K562 (cell line): ENCODE data around the gene NUDT14. TPM values are rescaled to one million over a fixed set of nuclear protein-coding genes. Genes with fewer than 3 reads are reported as not detected.

ENCODE experiments used
- ATAC-seq: fragments of 200-7000 bp; cut with Tn5 transposase; 3 replicates; pipeline ENCODE4 v1.9.1; 2020; ENCODE audit warnings: moderate library complexity
- BruUV-seq: library from RNA; stranded (reverse); fragments of 400-500 nt; replicated peaks from 2 replicates; lab custom pipeline; 2021; lab: Mats Ljungman, UMichigan
- CTCF ChIA-PET: fragments of 300-600 bp; formaldehyde crosslinking; extraction: SDS; loops from one replicate; lab custom pipeline; 2021; ENCODE audit warnings: low intra/inter-chr PET ratio; lab: Yijun Ruan, JAX
- POLR2A ChIA-PET: fragments of 300-600, 350-650 bp; sonication (Branson Sonifier 250); formaldehyde crosslinking; extraction: SDS; loops from one replicate; lab custom pipeline; 2021; ENCODE audit warnings: antibody characterized with exemption, inconsistent platforms; lab: Yijun Ruan, JAX
- DNase-seq, 4 experiments: peaks; one replicate each; pipeline versions ENCODE4 v3.0.0 to v3.0.0-alpha.2; 2011 to 2018; ENCODE audit warnings: low spot score in 3 of 4, mixed read lengths in 3 of 4; ENCODE audit errors: extremely low read depth in 1 of 4
- FAIRE-seq: peaks from 2 replicates; lab custom pipeline; 2011; peaks lifted over from hg19 to GRCh38; lab: Jason Lieb, UNC
- H2AFZ ChIP-seq: 2 replicates; pipeline ENCODE4 v1.6.0; 2011; ENCODE audit warnings: low read depth, low read length, control low read depth, inconsistent platforms
- H3K27ac ChIP-seq: fragments of 200-600 bp; 3 replicates; pipeline ENCODE4 v1.8.0; 2011; ENCODE audit warnings: low read depth, mild to moderate bottlenecking, control low read depth, inconsistent platforms, low read length, moderate library complexity, mixed read lengths; ENCODE audit errors: extremely low read depth
- H3K27me3 ChIP-seq, 2 experiments: fragments of 300-600 bp in 1 of 2; 2 replicates in 1 of 2; 3 replicates in 1 of 2; pipeline versions ENCODE4 v1.6.0 to v1.8.0; 2011; ENCODE audit warnings: inconsistent platforms in 2 of 2, low read length in 2 of 2, mild to moderate bottlenecking in 1 of 2, mixed read lengths in 1 of 2, moderate library complexity in 1 of 2; ENCODE audit not compliant: control insufficient read depth in 2 of 2, insufficient read depth in 2 of 2
- H3K36me3 ChIP-seq: fragments of 300-600 bp; 3 replicates; pipeline ENCODE4 v1.8.0; 2011; ENCODE audit warnings: mild to moderate bottlenecking, low read length, inconsistent platforms; ENCODE audit not compliant: control insufficient read depth, insufficient read depth
- H3K4me1 ChIP-seq, 2 experiments: fragments of 200-600 bp in 1 of 2; replicated peaks in 1 of 2; 2 replicates in 1 of 2; 3 replicates in 1 of 2; pipeline versions ENCODE4 v1.5.1 to v1.8.0; 2011; ENCODE audit warnings: inconsistent platforms in 2 of 2, low read length in 2 of 2, mild to moderate bottlenecking in 1 of 2, mixed read lengths in 1 of 2, moderate library complexity in 1 of 2; ENCODE audit not compliant: control insufficient read depth in 2 of 2, insufficient read depth in 2 of 2
- H3K4me2 ChIP-seq: 2 replicates; pipeline ENCODE4 v1.6.1; 2011; ENCODE audit warnings: low read length, control low read depth, inconsistent platforms, mixed read lengths; ENCODE audit not compliant: insufficient read depth
- H3K4me3 ChIP-seq: fragments of 200-600 bp; sonication (generic), shearing (Covaris generic); 2 replicates; pipeline ENCODE4 v1.5.1; 2016; ENCODE audit warnings: control low read depth, inconsistent platforms
- H3K79me2 ChIP-seq: fragments of 200-600 bp; 3 replicates; pipeline ENCODE4 v1.8.0; 2011; ENCODE audit warnings: low read length, inconsistent platforms; ENCODE audit not compliant: control insufficient read depth, insufficient read depth
- H3K9ac ChIP-seq, 2 experiments: 2 replicates each; pipeline versions ENCODE4 v1.6.0 to v1.6.1; 2011; ENCODE audit warnings: low read depth in 2 of 2, low read length in 2 of 2, control low read depth in 1 of 2, inconsistent platforms in 1 of 2, mild to moderate bottlenecking in 1 of 2, mixed read lengths in 1 of 2; ENCODE audit not compliant: insufficient read depth in 1 of 2
- H3K9me1 ChIP-seq: one replicate; pipeline ENCODE4 v1.6.0; 2011; ENCODE audit warnings: inconsistent platforms, mild to moderate bottlenecking, low read length, moderate library complexity; ENCODE audit not compliant: control insufficient read depth, insufficient read depth
- H3K9me3 ChIP-seq: replicated peaks from 2 replicates; pipeline ENCODE4 v1.5.1; 2011; ENCODE audit warnings: low read depth, low read length, inconsistent platforms; ENCODE audit not compliant: control insufficient read depth, insufficient read depth
- H4K20me1 ChIP-seq: replicated peaks from 2 replicates; pipeline ENCODE4 v1.6.1; 2011; ENCODE audit warnings: low read length, inconsistent platforms, mixed read lengths; ENCODE audit not compliant: control insufficient read depth, insufficient read depth
- DNMT1 ChIP-seq: fragments of 450-650 bp; IDR thresholded peaks from 2 replicates; pipeline ENCODE4 v1.6.1; 2016; ENCODE audit warnings: antibody characterized with exemption, mild to moderate bottlenecking
- GABPB1 ChIP-seq: sonication (generic); formaldehyde crosslinking; IDR thresholded peaks from 2 replicates; pipeline ENCODE4 v1.8.0; 2022; ENCODE audit warnings: mild to moderate bottlenecking, missing genetic modification reagents
- GTF2A2 ChIP-seq: IDR thresholded peaks from 2 replicates; pipeline ENCODE4 v1.6.1; 2016; ENCODE audit warnings: mild to moderate bottlenecking, missing genetic modification characterization, missing compliant biosample characterization
- HEY1 ChIP-seq: fragments of 250-450 bp; sonication (Bioruptor Pico); IDR thresholded peaks from 2 replicates; pipeline ENCODE4 v1.5.0; 2020; ENCODE audit warnings: mild to moderate bottlenecking, moderate library complexity, borderline replicate concordance
- PHF20 ChIP-seq: fragments of 450-650 bp; IDR thresholded peaks from 2 replicates; pipeline ENCODE4 v1.6.1; 2018; ENCODE audit not compliant: partially characterized antibody
- POLR2A ChIP-seq: fragments of 450-650 bp; conservative IDR thresholded peaks from 2 replicates; pipeline ENCODE4 v1.6.1; 2016
- TOE1 ChIP-seq, 2 experiments: fragments of 450-650 bp in 1 of 2; sonication (generic) in 1 of 2; formaldehyde crosslinking in 1 of 2; IDR thresholded peaks; 2 replicates each; pipeline versions ENCODE4 v1.7.1 to v1.8.0; 2016 to 2022; ENCODE audit warnings: borderline replicate concordance in 2 of 2, mild to moderate bottlenecking in 2 of 2, antibody characterized with exemption in 1 of 2, inconsistent platforms in 1 of 2, low read depth in 1 of 2, missing genetic modification reagents in 1 of 2, moderate library complexity in 1 of 2
- ZNF444 ChIP-seq: fragments of 250-450 bp; sonication (Bioruptor Pico); IDR thresholded peaks from 2 replicates; pipeline ENCODE4 v1.4.0; 2020; ENCODE audit warnings: mild to moderate bottlenecking, moderate library complexity
- WGBS: fragments of 100-300 bp; shearing (Covaris generic); methylation state at CpG from one replicate; pipeline ENCODE4 v1.1.6; 2016; ENCODE audit warnings: low coverage, mixed read lengths; ENCODE audit not compliant: insufficient coverage; ENCODE audit errors: missing lambda C conversion rate; 5-methylcytosine and 5-hydroxymethylcytosine counted together
- in situ Hi-C: fragments of 300-500 bp; cut with MboI; formaldehyde crosslinking; loops from 4 replicates; pipeline ENCODE4 v1.15.0; 2018; ENCODE audit warnings: inconsistent platforms, mixed read lengths
- intact Hi-C: fragments of 100-400 bp; cut with micrococcal nuclease; formaldehyde crosslinking; loops from 2 replicates; pipeline ENCODE4 v1.14.2; 2022
- polyA plus RNA-seq, 8 experiments: library from polyadenylated mRNA; depleted of rRNA in 4 of 8; stranded (reverse) in 5 of 8; unstranded in 3 of 8; fragments of >200 nt; fragmentation: Nextera tagmentation in 2 of 8; fragmentation: Illumina TruSeq in 1 of 8; extraction: Ambion mirVana in 2 of 8; extraction: Trizol in 1 of 8; gene quantifications; 2 replicates each; pipeline versions ENCODE4 v1.2.1 to v1.2.3, GENCODE V29; 2011 to 2014; ENCODE audit warnings: inconsistent platforms in 1 of 8, missing spikeins in 1 of 8
- total RNA-seq, 7 experiments: library from RNA; depleted of rRNA in 6 of 7; stranded (reverse); fragments of >200 nt in 6 of 7; fragmentation: Illumina TruSeq in 2 of 7; extraction: Trizol in 2 of 7; gene quantifications; 2 replicates each; pipeline versions ENCODE4 v1.2.1 to v1.2.3, GENCODE V29; 2011 to 2021; ENCODE audit warnings: low replicate concordance in 1 of 7
- TF ChIP-seq, protein P1 (sequence below): fragments of 450-650 bp; IDR thresholded peaks from 2 replicates; pipeline ENCODE4 v1.6.1; 2016; ENCODE audit warnings: low read depth

Gene NUDT14
- total and polyA plus RNA-seq, 9 of the 15 experiments (the other 6 are each of a cell fraction or from before 2014, with no cell fraction given), result 0.14 to 16.3 (median 8.2) TPM

DNA sequence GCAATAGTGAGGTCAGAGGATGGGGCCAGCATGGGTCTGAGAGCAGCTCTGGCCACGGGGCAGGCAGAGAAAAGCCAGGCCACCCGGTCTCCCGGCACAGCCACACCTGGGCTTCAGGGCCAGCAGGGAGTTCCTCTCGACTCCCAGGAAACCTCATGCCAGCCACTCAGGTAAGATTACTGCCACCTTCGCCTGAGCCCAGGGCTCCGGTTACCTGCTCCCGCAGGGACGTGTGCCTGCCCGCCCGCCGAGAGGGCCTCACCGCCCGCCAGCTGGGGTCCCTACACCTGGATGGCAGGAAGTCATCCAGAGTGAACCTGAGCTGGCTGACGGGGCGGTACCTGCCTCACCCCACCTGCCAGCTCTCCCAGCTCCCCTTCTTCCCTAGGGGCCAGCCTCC is 19.8 kb downstream of the NUDT14 start:
- in situ Hi-C loops, result no loop called here
- DNase-seq, result no peak
- Histone ChIP-seq H3K79me2 (peaks cover 44% of the 10 kb centered on the region), H4K20me1 (peaks cover 11% of the 10 kb centered on the region), H2AFZ (no peak overlapping the region), H3K36me3 (peaks cover 6% of the 10 kb centered on the region; the same call in 1 of the 3 replicates), H3K9ac (peak overlapping the region in 1 of 2 experiments; percentile 48; a peak in 1 of 4 replicates), H3K27ac (no peak overlapping the region), H3K4me3 (no peak overlapping the region), H3K4me2 (no peak overlapping the region), H3K4me1 (peaks cover 0 to 67% of the 10 kb centered on the region in 2 experiments; a peak in 3 of 5 replicates), H3K27me3 (no peaks in the 10 kb centered on the region), H3K9me1 (peaks cover 4% of the 10 kb centered on the region), H3K9me3 (no peaks in the 10 kb centered on the region)
- no peak for TF ChIP-seq GABPB1
- no peak for TF ChIP-seq POLR2A
- TF ChIP-seq PHF20, result no peak
- no TSS peak for BruUV-seq
- WGBS, result 64% methylated on average over 4 of the region's 15 CpGs
- ChIA-PET CTCF (no interaction called here), POLR2A (no interaction called here)
- intact Hi-C loops, result no loop called here
- FAIRE-seq, result no peak
- ATAC-seq, result no peak

DNA sequence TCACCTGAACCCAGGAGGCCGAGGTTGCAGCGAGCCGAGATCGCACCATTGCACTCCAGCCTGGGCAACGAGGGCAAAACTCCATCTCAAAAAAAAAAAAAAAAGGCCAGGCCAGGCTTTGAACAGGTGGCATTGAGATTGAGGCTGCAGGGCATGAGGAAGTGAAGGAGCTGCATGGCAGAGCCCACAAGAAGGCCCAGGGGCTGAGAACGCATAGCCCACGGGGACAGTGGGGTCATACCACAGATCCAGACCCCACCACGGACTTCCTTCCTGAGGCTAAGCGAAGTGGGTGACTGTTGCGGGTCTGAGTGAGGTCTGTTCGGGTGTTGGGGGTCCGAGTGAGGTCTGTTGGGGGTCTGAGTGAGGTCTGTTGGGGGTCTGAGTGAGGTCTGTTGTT is 20.3 kb downstream of the NUDT14 start:
- ATAC-seq (no peak), FAIRE-seq (no peak), DNase-seq (no peak)
- intact Hi-C loops, result no loop called here
- H3K79me2 ChIP-seq, result peaks cover 38% of the 10 kb centered on the region
- H3K9ac ChIP-seq, result peak overlapping the region in 1 of 2 experiments; percentile 48; a peak in 1 of 4 replicates
- in situ Hi-C loops, result no loop called here
- WGBS, result 98% methylated on average over 8 of the region's 12 CpGs
- H3K27me3 ChIP-seq, result no peaks in the 10 kb centered on the region
- H4K20me1 ChIP-seq, result peaks cover 11% of the 10 kb centered on the region
- BruUV-seq, result no TSS peak
- ChIA-PET POLR2A (no interaction called here), CTCF (no interaction called here)
- H3K4me2 ChIP-seq, result no peak overlapping the region
- H3K4me3 ChIP-seq, result no peak overlapping the region
- H3K9me3 ChIP-seq, result no peaks in the 10 kb centered on the region
- peaks cover 4% of the 10 kb centered on the region for H3K9me1 ChIP-seq
- H3K4me1 ChIP-seq, result peaks cover 0 to 61% of the 10 kb centered on the region in 2 experiments; a peak in 2 of 5 replicates
- no peak overlapping the region for H2AFZ ChIP-seq
- H3K27ac ChIP-seq, result no peak overlapping the region
- H3K36me3 ChIP-seq, result peaks cover 4% of the 10 kb centered on the region; the same call in 1 of the 3 replicates
- TF ChIP-seq HEY1 (no peak), ZNF444 (CRISPR knock-in tag) (no peak), TOE1 (IDR thresholded peaks at IDR 0.05; ENCODE audit: borderline replicate concordance) (no peak), TOE1 (CRISPR knock-in tag; IDR thresholded peaks at IDR 0.05; ENCODE audit: borderline replicate concordance, low read depth) (no peak), GTF2A2 (no peak), DNMT1 (no peak)
- TF ChIP-seq, protein P1, sequence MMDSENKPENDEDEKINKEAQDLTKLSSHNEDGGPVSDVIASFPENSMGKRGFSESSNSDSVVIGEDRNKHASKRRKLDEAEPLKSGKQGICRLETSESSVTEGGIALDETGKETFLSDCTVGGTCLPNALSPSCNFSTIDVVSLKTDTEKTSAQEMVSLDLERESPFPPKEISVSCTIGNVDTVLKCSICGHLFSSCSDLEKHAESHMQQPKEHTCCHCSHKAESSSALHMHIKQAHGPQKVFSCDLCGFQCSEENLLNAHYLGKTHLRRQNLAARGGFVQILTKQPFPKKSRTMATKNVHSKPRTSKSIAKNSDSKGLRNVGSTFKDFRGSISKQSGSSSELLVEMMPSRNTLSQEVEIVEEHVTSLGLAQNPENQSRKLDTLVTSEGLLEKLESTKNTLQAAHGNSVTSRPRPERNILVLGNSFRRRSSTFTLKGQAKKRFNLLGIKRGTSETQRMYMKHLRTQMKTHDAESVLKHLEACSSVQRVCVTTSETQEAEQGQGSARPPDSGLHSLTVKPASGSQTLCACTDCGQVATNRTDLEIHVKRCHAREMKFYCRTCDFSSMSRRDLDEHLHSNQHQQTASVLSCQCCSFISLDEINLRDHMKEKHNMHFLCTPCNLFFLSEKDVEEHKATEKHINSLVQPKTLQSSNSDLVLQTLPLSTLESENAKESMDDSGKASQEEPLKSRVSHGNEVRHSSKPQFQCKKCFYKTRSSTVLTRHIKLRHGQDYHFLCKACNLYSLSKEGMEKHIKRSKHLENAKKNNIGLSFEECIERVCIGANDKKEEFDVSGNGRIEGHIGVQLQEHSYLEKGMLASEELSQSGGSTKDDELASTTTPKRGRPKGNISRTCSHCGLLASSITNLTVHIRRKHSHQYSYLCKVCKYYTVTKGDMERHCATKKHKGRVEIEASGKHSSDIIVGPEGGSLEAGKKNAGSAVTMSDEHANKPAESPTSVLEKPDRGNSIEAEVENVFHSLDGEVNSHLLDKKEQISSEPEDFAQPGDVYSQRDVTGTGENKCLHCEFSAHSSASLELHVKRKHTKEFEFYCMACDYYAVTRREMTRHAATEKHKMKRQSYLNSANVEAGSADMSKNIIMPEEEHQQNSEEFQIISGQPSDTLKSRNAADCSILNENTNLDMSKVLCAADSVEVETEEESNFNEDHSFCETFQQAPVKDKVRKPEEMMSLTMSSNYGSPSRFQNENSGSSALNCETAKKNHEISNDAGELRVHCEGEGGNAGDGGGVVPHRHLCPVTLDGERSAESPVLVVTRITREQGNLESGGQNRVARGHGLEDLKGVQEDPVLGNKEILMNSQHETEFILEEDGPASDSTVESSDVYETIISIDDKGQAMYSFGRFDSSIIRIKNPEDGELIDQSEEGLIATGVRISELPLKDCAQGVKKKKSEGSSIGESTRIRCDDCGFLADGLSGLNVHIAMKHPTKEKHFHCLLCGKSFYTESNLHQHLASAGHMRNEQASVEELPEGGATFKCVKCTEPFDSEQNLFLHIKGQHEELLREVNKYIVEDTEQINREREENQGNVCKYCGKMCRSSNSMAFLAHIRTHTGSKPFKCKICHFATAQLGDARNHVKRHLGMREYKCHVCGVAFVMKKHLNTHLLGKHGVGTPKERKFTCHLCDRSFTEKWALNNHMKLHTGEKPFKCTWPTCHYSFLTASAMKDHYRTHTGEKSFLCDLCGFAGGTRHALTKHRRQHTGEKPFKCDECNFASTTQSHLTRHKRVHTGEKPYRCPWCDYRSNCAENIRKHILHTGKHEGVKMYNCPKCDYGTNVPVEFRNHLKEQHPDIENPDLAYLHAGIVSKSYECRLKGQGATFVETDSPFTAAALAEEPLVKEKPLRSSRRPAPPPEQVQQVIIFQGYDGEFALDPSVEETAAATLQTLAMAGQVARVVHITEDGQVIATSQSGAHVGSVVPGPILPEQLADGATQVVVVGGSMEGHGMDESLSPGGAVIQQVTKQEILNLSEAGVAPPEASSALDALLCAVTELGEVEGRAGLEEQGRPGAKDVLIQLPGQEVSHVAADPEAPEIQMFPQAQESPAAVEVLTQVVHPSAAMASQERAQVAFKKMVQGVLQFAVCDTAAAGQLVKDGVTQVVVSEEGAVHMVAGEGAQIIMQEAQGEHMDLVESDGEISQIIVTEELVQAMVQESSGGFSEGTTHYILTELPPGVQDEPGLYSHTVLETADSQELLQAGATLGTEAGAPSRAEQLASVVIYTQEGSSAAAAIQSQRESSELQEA, result no peak
